GM06990 (cell line): ENCODE results near the gene CRB3.
A peak's percentile ranks its signal among the peaks of the same experiment; 100 is the strongest.

Experiments
- DNase-seq: peaks from one replicate; pipeline ENCODE4 v3.0.0-alpha.2; 2011; ENCODE audit not compliant: insufficient read length; ENCODE audit errors: extremely low read depth
- H3K27me3 ChIP-seq: replicated peaks from 2 replicates; pipeline ENCODE4 v1.6.0; 2011; ENCODE audit warnings: low read length; ENCODE audit not compliant: control insufficient read depth, insufficient read depth
- H3K36me3 ChIP-seq: 2 replicates; pipeline ENCODE4 v1.5.1; 2011; ENCODE audit warnings: low read length; ENCODE audit not compliant: control insufficient read depth, insufficient read depth
- H3K4me3 ChIP-seq: replicated peaks from 2 replicates; pipeline ENCODE4 v1.5.1; 2011; ENCODE audit warnings: low read depth, mild to moderate bottlenecking, control low read depth, low read length
- TF ChIP-seq, protein P1 (sequence below): IDR thresholded peaks from 2 replicates; pipeline ENCODE4 v1.5.1; 2011; ENCODE audit warnings: low read length, control low read depth, mild to moderate bottlenecking, inconsistent platforms; ENCODE audit not compliant: insufficient read depth, poor library complexity, severe bottlenecking

The CRB3 gene

DNA sequence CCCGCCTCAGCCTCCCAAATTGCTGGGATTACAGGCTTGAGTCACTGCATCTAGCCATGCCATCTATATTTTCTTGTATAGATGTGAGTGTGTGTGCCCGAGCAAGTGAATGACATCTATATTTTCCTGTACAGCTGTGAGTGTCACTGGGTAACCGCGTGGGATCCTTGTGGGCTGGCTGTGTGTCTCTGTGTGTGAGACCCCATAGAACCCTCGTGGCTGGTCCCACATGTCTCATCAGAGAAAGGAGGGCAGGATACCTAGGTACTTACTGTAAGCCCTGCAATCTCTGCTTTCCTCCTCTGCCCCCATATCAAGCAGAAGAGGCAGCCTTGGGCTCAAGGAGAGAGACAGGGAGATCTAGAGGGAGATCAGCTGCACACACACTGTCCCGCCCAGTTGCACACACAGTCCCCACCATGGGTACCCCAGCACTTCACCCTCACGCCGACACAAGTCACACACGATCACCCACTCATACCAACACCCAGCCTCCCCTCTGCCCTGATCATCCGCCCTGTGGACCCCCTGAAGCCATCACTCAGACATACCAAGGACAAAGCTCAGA is 16.9 kb downstream of the CRB3 start:
- Histone ChIP-seq H3K4me3 (peak overlapping the region; percentile 79), H3K36me3 (peaks cover 18% of the 10 kb centered on the region), H3K27me3 (no peaks in the 10 kb centered on the region)
- DNase-seq = no peak
- TF ChIP-seq, protein P1, sequence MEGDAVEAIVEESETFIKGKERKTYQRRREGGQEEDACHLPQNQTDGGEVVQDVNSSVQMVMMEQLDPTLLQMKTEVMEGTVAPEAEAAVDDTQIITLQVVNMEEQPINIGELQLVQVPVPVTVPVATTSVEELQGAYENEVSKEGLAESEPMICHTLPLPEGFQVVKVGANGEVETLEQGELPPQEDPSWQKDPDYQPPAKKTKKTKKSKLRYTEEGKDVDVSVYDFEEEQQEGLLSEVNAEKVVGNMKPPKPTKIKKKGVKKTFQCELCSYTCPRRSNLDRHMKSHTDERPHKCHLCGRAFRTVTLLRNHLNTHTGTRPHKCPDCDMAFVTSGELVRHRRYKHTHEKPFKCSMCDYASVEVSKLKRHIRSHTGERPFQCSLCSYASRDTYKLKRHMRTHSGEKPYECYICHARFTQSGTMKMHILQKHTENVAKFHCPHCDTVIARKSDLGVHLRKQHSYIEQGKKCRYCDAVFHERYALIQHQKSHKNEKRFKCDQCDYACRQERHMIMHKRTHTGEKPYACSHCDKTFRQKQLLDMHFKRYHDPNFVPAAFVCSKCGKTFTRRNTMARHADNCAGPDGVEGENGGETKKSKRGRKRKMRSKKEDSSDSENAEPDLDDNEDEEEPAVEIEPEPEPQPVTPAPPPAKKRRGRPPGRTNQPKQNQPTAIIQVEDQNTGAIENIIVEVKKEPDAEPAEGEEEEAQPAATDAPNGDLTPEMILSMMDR = no peak

DNA sequence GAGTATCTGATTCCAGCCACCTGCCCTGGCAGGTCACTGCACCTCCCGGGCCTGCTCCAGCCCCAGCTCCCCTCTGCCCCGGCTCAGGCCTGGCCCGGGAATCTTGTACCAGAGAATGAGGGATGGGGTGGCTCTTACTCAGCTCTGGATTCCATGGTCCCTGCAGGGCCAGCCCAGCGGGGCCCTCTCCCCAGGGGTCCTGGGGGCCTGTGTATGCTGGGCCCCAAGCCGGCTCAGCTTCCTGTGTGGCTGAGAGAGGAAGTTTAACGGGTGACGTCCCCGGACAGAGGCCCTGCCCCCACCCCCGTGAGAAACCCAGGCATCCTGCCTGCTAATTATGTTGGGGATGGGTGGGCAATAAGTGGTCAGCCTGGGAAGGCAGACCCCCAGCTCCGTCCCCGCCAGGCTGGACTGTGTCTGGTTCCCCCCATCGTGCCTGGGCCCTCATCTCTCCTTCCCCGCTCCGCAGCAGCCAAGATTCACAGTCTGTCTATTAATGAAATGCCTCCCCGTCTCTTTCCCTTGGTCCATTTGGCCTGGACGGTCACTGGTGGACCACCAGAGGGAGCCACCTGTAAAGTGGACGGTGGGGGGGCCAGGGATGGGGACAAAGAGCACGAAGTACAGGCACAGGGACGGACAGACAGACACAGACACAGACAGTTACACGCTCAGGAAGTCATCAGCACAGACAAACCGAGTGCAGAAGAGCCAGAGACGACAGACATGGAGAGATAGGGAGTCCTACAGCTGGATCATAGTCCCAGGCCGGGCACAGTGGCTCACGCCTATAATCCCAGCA is 17.7 kb downstream of the CRB3 start, which contains the start of gene DENND1C:
DENND1C (minus strand) TSS at position 247 of the 802 bp plus-strand sequence; CDS start at position 155, 92 bp downstream.
- DNase-seq = peak; percentile 84
- Histone ChIP-seq H3K4me3 (peak within 1 kb of the TSS; percentile 79), H3K36me3 (peaks cover 12% of the 10 kb centered on the region), H3K27me3 (no peaks in the 10 kb centered on the region)
- TF ChIP-seq, protein P1 = peak; percentile 62

DNA sequence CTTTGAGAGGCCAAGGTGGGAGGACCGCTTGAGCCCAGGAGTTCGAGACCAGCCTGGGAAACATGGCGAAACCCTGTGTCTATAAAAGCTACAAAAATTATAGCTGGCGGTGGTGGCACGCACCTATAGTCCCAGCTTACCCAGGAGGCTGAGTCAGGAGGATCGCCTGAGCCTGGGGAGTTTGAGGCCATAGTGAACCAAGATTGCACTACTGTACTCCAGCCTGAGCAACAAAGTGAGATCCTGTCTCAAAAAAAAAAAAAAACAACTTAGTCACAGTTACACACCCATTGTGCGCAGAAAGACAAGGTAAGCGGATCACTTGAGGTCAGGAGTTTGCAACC is 18.2 kb downstream of the CRB3 start:
- TF ChIP-seq, protein P1 = no peak
- H3K4me3 ChIP-seq = no peak overlapping the region; the same call in 1 of the 2 replicates
- no peak for DNase-seq

DNA sequence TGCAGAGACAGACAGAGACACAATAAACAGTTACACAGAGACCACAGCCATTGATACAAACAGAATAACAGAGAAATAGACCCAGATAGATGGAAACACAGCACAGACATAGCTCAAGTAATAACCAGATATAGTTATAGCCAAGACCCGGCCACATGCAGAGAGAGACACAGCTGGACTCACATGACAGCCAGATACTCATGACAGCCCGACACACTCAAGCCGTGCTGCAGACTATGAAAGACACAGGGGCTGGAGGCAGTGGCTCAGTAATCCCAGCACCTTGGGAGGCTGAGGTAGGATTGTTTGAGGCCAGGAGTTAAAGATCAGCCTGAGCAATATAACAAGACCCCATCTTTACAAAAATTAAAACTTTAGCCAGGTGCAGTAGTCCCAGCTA is 19.2 kb downstream of the CRB3 start:
- H3K27me3 ChIP-seq = no peaks in the 10 kb centered on the region
- H3K36me3 ChIP-seq = peaks cover 7% of the 10 kb centered on the region
- no peak overlapping the region for H3K4me3 ChIP-seq
- DNase-seq = no peak
- TF ChIP-seq, protein P1 = no peak

More for the DNA sequence above, 18.2 kb downstream of the CRB3 start:
- H3K27me3 ChIP-seq = no peaks in the 10 kb centered on the region
- H3K36me3 ChIP-seq = peaks cover 7% of the 10 kb centered on the region

DNA sequence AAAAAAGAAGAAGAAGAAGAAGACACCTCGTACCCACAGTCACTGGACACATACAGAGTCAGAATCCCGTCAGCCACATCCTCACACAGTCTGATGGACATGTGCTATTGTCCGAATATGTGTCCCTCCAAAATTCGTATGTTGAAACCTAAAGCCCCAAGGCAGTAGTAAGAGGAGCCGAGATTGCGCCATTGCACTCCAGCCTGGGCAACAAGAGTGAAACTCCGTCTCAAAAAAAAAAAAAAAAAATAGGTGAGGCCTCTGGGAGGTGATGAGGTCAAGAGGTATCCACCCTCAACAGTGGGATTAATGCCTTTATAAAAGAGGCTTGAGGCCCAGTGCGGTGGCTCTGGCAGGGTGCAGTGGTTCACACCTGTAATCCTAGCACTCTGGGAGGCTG is 20.2 kb downstream of the CRB3 start:
- TF ChIP-seq, protein P1 = no peak
- H3K4me3 ChIP-seq = no peak overlapping the region
- no peak for DNase-seq
- no peaks in the 10 kb centered on the region for H3K27me3 ChIP-seq
- peaks cover 2% of the 10 kb centered on the region for H3K36me3 ChIP-seq

DNA sequence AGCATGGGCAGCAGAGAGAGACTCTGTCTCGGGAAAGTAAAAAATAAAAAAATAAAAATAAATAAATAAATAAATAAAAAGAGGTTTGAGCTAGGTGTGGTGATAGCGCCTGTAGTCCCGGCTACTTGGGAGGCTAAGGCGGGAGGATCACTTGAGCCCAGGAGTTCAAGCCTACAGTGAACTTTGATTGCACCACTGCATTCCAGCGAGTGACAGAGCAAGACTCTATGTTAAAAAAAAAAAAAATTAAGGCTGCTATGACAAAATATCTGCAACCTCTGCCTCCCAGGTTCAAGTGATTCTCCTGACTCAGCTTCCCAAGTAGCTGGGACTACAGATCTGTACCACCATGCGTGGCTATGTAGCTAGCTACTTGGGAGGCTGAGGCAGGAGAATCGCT is 20.8 kb downstream of the CRB3 start:
- TF ChIP-seq, protein P1 = no peak
- no peak overlapping the region for H3K4me3 ChIP-seq
- DNase-seq = no peak
- H3K27me3 ChIP-seq = no peaks in the 10 kb centered on the region
- no peaks in the 10 kb centered on the region for H3K36me3 ChIP-seq
